Heart left ventricle (tissue), 13 donors: ENCODE data around the gene RCCD1.

Source experiments
- POLR2A ChIP-seq, 2 donors: fragments of 450-650 bp; IDR thresholded peaks; one replicate each; pipeline ENCODE4 v1.6.1; 2017; ENCODE audit warnings: antibody characterized with exemption in 2 of 2, mild to moderate bottlenecking in 2 of 2, moderate library complexity in 2 of 2
- TF ChIP-seq, protein P1 (sequence below), 12 donors: fragments of 200-600 bp; sonication (generic) in 4 of 12; IDR thresholded peaks; one replicate each; pipeline versions ENCODE4 v1.5.0 to v1.8.0; 2018 to 2022; ENCODE audit warnings: antibody characterized with exemption in 12 of 12, mild to moderate bottlenecking in 5 of 12
- donor health status: ischemic (EF 13 %, LVEDD 7.1; RV severe dilation, severe dysfunction).
- donor health status: DM: no; HTN: yes; CAD: no.
- donor health status: DM: no; HTN: no; CAD: no.
- donor health status: ischemic (EF 25% LVEDD 6.9; RV normal size, moderate dysfunction).
- donor health status: ischemic (EF 25% LVEDD 5.7; RV mildly dilated, moderate dysfunction).
- donor health status: ischemic (EF 35%, LVEDD 5.7; RV mildly dilated, moderate dysfunction).
- donor health status: nonischemic (EF 11% LVEDD 7.7; RV severe dilation, severe dysfunction).
- donor health status: DM: yes; HTN: yes; CAD: no.
- donor health status: PGD.
- donor health status: ischemic (EF 29% LVEDD 5.4; RV normal size, mild dysfunction).
- donor health status: nonischemic (EF 23%, LVEDD 6.1; RV moderate dilation, normal function).

- TF ChIP-seq, protein P1, sequence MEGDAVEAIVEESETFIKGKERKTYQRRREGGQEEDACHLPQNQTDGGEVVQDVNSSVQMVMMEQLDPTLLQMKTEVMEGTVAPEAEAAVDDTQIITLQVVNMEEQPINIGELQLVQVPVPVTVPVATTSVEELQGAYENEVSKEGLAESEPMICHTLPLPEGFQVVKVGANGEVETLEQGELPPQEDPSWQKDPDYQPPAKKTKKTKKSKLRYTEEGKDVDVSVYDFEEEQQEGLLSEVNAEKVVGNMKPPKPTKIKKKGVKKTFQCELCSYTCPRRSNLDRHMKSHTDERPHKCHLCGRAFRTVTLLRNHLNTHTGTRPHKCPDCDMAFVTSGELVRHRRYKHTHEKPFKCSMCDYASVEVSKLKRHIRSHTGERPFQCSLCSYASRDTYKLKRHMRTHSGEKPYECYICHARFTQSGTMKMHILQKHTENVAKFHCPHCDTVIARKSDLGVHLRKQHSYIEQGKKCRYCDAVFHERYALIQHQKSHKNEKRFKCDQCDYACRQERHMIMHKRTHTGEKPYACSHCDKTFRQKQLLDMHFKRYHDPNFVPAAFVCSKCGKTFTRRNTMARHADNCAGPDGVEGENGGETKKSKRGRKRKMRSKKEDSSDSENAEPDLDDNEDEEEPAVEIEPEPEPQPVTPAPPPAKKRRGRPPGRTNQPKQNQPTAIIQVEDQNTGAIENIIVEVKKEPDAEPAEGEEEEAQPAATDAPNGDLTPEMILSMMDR (IDR thresholded peaks at IDR 0.05): no peak
- no peak for TF ChIP-seq POLR2A (IDR thresholded peaks at IDR 0.05)
Measured at GRCh38 chr15:90968434-90968833, 13.8 kb downstream of the RCCD1 start.
